Gastrocnemius medialis (tissue), 4 donors: ENCODE measurements around the gene TRIO. TPM values are rescaled to one million over a fixed set of nuclear protein-coding genes. Genes with fewer than 3 reads are reported as not detected.
A peak's percentile ranks its signal among the peaks of the same experiment; 100 is the strongest.

Source experiments
- ATAC-seq, 2 donors: fragments of 150-250 bp; one replicate each; pipeline ENCODE4 v1.9.1; 2016
- DNase-seq, 2 donors: peaks; one replicate each; pipeline ENCODE4 v3.0.0-alpha.2; 2019
- H3K27ac ChIP-seq, 4 donors: fragments of 200-600 bp; sonication (generic); 1 replicate in 1 of 4; 2 replicates in 3 of 4; pipeline ENCODE4 v1.5.1; 2016 to 2018; ENCODE audit warnings: mild to moderate bottlenecking in 2 of 4, moderate library complexity in 1 of 4
- H3K27me3 ChIP-seq, 3 donors: fragments of 200-600 bp; sonication (generic) in 2 of 3; 1 replicate in 1 of 3; 2 replicates in 2 of 3; pipeline versions ENCODE4 v1.5.1 to v1.6.0; 2016 to 2019; ENCODE audit warnings: mild to moderate bottlenecking in 1 of 3, moderate library complexity in 1 of 3
- H3K36me3 ChIP-seq, 2 donors: fragments of 200-600 bp; sonication (generic) in 1 of 2; one replicate each; pipeline ENCODE4 v1.5.1; 2017 to 2018
- H3K4me1 ChIP-seq, 2 donors: fragments of 200-600 bp; sonication (generic) in 1 of 2; one replicate each; pipeline ENCODE4 v1.5.1; 2016 to 2017; ENCODE audit warnings: mild to moderate bottlenecking in 2 of 2
- H3K4me3 ChIP-seq, 4 donors: fragments of 200-600 bp; sonication (generic) in 3 of 4; 1 replicate in 1 of 4; 2 replicates in 3 of 4; pipeline ENCODE4 v1.5.1; 2016 to 2019; ENCODE audit warnings: mild to moderate bottlenecking in 2 of 4
- H3K9me3 ChIP-seq, 3 donors: fragments of 200-600 bp; sonication (generic) in 2 of 3; 1 replicate in 1 of 3; 2 replicates in 2 of 3; pipeline ENCODE4 v1.5.1; 2016 to 2019
- CTCF ChIP-seq, 5 experiments: fragments of 450-650 bp in 3 of 5; fragments of 200-600 bp in 2 of 5; sonication (generic) in 2 of 5; IDR thresholded peaks in 4 of 5; conservative IDR thresholded peaks in 1 of 5; 1 replicate in 4 of 5; 2 replicates in 1 of 5; pipeline ENCODE4 v1.5.1; 2016 to 2019; ENCODE audit warnings: antibody characterized with exemption in 5 of 5, mild to moderate bottlenecking in 3 of 5, moderate library complexity in 3 of 5
- POLR2A ChIP-seq, 2 donors: fragments of 450-650 bp; IDR thresholded peaks; one replicate each; pipeline ENCODE4 v1.6.1; 2017; ENCODE audit warnings: antibody characterized with exemption in 2 of 2, mild to moderate bottlenecking in 2 of 2, moderate library complexity in 2 of 2
- in situ Hi-C, 4 donors: fragments of 200-750 bp; cut with MboI; loops; one replicate each; pipeline versions ENCODE4 v1.15.0 to v1.8.0; 2017; ENCODE audit warnings: low sequenced_read_pairs in 4 of 4
- intact Hi-C: fragments of 100-400 bp; cut with DNase I; formaldehyde crosslinking; loops from one replicate; pipeline ENCODE4 v1.15.1; 2023; ENCODE audit warnings: low total_unique reads
- total RNA-seq, 4 donors: library from RNA; depleted of rRNA; stranded (reverse); fragments of >200 nt; gene quantifications; one replicate each; pipeline versions ENCODE4 v1.1.0 to v1.2.3, GENCODE V29; 2016

The TRIO gene
- total RNA-seq, 4 donors from 2014 or later = 31.5 to 57.5 (median 50.4) TPM

- no peak for TF ChIP-seq POLR2A (IDR thresholded peaks at IDR 0.05)
- TF ChIP-seq CTCF (IDR thresholded peaks at IDR 0.05 in 4 of 5, conservative IDR thresholded peaks at IDR 0.05 in 1 of 5) = no peak
- DNase-seq = peak in 1 of 2 donors; percentile 46
- in situ Hi-C loops (loop anchor here in 1 of 4 donors (25.0 kb wide), 1 partner anchor 309 kb away; no protein-coding TSS in a partner anchor), intact Hi-C loops (no loop called here)
- peaks cover 0 to 8% of the 10 kb centered on the region in 2 donors for H3K36me3 ChIP-seq
- no peaks in the 10 kb centered on the region for H3K27me3 ChIP-seq
- H3K4me3 ChIP-seq = no peak overlapping the region
- peak overlapping the region; percentile 31 to 69 (median 57) for H3K27ac ChIP-seq
- peaks cover 52 to 53% of the 10 kb centered on the region in 2 donors for H3K4me1 ChIP-seq
- ATAC-seq = peak; percentile 76 to 84
- no peaks in the 10 kb centered on the region for H3K9me3 ChIP-seq
These were observed 153.6 kb downstream of the TRIO start for GRCh38 chr5:14296533-14297331.

- TF ChIP-seq POLR2A (IDR thresholded peaks at IDR 0.05) (no peak), CTCF (IDR thresholded peaks at IDR 0.05 in 4 of 5, conservative IDR thresholded peaks at IDR 0.05 in 1 of 5) (no peak)
- Histone ChIP-seq H3K4me1 (peaks cover 58 to 63% of the 10 kb centered on the region in 2 donors), H3K36me3 (peaks cover 0 to 8% of the 10 kb centered on the region in 2 donors), H3K27me3 (no peaks in the 10 kb centered on the region), H3K4me3 (no peak overlapping the region), H3K27ac (peak overlapping the region; percentile 50 to 69 (median 58)), H3K9me3 (no peaks in the 10 kb centered on the region)
- in situ Hi-C loops = loop anchor here in 1 of 4 donors (25.0 kb wide), 1 partner anchor 310 kb away; no protein-coding TSS in a partner anchor
- no peak for DNase-seq
- ATAC-seq = no peak
- intact Hi-C loops = no loop called here
These were observed 154.6 kb downstream of the TRIO start for GRCh38 chr5:14297697-14298096.

GRCh38 chr5:14298126-14298847, 155.1 kb downstream of the TRIO start:
- Histone ChIP-seq H3K27ac (peak overlapping the region; percentile 50 to 69 (median 58)), H3K4me1 (peaks cover 54 to 59% of the 10 kb centered on the region in 2 donors), H3K9me3 (no peaks in the 10 kb centered on the region), H3K36me3 (peaks cover 0 to 8% of the 10 kb centered on the region in 2 donors), H3K4me3 (no peak overlapping the region), H3K27me3 (no peaks in the 10 kb centered on the region)
- in situ Hi-C loops = loop anchor here in 1 of 4 donors (25.0 kb wide), 1 partner anchor 311 kb away; no protein-coding TSS in a partner anchor
- ATAC-seq (peak; percentile 47 to 78), DNase-seq (no peak)
- TF ChIP-seq POLR2A (IDR thresholded peaks at IDR 0.05) (no peak), CTCF (IDR thresholded peaks at IDR 0.05 in 4 of 5, conservative IDR thresholded peaks at IDR 0.05 in 1 of 5) (no peak)
- intact Hi-C loops = no loop called here

- Histone ChIP-seq H3K27ac (no peak overlapping the region), H3K27me3 (no peaks in the 10 kb centered on the region), H3K4me3 (no peak overlapping the region), H3K36me3 (peaks cover 0 to 16% of the 10 kb centered on the region in 2 donors), H3K9me3 (no peaks in the 10 kb centered on the region), H3K4me1 (peaks cover 51 to 55% of the 10 kb centered on the region in 2 donors)
- ATAC-seq (no peak), DNase-seq (no peak)
- TF ChIP-seq POLR2A (IDR thresholded peaks at IDR 0.05) (no peak), CTCF (IDR thresholded peaks at IDR 0.05 in 4 of 5, conservative IDR thresholded peaks at IDR 0.05 in 1 of 5) (no peak)
- intact Hi-C loops (no loop called here), in situ Hi-C loops (loop anchor here in 1 of 4 donors (25.0 kb wide), 1 partner anchor 312 kb away; no protein-coding TSS in a partner anchor)
These were observed 156.5 kb downstream of the TRIO start for GRCh38 chr5:14299666-14300065.
